GM19238 (cell line): ENCODE data around the gene KRTAP13-2.

ENCODE experiments used
- DNase-seq: peaks from one replicate; pipeline ENCODE4 v3.0.0; 2011; ENCODE audit warnings: low spot score; ENCODE audit not compliant: insufficient read length

Gene KRTAP13-2, protein sequence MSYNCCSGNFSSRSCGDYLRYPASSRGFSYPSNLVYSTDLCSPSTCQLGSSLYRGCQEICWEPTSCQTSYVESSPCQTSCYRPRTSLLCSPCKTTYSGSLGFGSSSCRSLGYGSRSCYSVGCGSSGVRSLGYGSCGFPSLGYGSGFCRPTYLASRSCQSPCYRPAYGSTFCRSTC

DNA sequence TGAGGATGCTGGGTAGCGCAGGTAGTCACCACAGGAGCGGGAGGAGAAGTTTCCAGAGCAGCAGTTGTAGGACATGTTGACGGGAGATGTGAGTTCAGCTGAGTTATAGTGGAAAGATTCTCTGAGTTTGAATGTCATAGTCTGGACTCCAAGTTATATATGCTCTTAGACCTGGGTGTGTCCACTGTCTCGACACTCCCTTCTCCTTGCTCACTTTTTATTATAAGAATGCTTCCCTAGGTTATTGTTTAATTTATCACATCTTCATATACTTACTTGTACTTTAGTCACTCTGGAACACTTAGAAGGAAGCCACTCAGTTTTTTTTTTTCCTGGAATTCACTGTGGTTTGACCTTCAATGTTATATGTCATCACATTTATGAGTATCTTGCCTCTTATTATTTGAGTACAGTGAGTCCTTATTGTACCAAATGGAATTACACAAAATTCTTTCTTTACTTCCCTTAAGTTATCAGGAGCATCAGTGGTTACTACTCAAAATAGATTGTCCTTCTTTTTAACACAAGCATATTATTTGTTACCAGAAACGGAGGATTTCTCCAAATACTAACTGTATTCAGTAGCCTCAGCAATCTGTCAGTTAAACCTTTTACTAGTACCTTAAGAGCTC is at the start of gene KRTAP13-2:
KRTAP13-2 (minus strand) TSS at position 133 of the 632 bp plus-strand sequence; CDS start at position 75, 58 bp downstream.
- no peak for DNase-seq

DNA sequence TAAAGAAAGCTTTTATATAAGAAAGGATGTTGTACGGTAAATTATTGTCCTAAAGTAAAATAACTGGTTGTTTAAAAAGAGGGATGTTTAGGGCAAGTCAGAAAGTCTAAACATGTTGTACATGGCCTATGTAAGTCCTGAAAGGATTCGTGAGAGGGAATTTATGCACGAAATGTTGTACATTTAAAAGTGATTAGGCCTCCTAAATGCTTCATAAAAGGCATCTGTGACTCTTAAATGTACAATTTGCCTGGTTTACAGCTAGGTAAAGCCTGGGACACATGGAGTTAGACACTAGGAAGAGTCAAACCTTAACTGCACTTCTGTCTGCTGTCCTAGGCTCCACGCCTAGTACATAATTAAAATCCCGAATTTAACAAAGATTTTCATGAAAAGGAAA is 43.9 kb upstream of the KRTAP13-2 start:
- no peak for DNase-seq

DNA sequence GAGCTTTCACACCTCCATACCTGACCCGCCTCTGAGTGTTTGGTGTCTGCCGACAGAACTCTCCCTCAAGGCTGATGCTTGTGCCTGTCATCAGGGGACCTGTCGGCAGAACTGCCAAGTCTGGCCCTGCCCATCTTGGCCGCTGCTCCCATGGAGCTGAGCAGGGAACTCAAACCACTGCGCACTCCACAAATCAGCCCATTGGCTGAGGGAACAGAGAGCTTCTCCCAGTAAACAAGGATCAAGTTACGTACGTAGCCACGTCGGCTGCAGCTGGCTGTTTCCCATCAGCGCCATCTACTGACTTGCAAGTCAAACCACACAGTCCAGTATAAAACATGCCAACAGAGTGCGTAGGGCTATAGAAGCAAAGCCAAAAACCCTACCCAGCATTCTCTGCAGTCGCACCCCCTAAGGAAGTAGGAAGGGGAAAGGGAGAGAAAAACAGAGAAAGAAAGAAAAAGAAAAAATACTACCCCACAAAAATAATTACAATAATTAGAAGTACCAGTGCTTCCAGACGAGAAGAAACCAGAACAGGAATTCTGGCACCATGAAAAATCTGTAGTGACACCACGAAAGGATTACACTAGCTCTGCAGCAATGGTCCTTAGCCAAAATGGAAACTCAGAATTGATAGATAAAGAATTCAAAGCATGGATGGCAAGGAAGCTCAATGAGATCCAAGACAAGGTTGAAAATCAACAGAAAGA is 36.9 kb upstream of the KRTAP13-2 start:
- DNase-seq = no peak

GRCh38 chr21:30395731-30396130 is 23.7 kb upstream of the KRTAP13-2 start, which contains the start of gene KRTAP13-1:
Gene KRTAP13-1 (plus strand): TSS chr21:30396031. CDS start chr21:30396087, 56 bp downstream.
- DNase-seq = no peak

DNA sequence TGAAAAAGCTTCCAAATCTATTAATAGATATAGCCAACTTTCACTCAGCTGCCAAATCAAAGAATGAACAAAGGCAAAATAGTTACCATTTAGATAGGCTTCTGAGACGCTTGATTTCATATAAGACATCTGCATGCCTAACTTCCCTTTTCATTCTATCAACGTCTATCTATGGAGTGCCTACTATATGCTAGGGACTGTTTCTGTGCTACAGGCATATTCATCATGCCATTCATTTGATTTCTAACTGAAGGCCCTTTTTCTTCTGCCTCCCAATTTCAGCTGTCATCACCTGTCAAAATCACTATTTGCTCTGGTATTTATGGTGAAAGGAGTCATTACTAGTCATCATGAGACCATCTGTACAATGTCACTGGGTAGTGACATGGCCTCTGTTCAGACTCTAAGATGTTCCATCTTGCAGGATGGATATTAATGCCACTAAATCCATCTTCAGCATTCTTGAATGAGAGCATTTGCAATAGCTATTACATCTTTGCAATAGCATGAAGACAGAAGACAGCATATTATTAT is 19.5 kb upstream of the KRTAP13-2 start:
- no peak for DNase-seq

DNA sequence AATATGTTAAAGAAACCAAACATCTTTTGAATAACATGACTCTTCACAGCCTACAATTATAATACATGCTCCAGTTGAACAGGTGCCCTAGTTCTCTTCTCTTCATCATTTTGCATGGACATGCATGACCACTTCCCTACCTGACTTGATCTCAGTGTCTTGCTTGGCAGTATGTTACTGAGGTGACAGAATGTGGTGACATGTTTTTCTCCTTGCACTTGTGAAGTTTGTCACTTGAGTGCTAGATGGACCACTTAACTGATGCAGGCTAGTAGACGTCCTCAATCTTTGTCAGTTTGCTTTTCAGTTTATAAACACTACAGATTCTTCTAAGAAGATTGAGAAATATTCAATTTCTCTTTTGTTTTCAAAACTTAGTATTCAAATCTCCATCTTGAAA is 10.1 kb upstream of the KRTAP13-2 start:
- DNase-seq = no peak

DNA sequence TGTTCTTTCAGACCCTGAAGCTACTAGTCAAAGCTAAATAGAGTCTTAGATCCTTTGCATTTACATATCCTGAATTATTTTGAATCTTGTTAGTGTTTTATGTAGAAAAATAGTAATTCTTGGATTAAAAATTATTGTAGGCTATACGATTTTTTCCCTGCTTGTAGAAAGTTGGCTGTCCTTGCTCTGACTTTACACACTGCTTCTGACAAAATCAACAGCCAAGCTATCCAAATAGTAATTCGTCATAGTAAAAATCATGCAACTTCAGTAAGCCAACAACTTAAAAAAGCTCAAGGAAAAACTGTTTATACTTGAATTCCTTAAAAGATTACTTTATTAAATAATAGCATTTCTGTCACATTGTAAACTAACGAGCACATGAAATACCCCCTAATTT is 16.2 kb downstream of the KRTAP13-2 start:
- no peak for DNase-seq

DNA sequence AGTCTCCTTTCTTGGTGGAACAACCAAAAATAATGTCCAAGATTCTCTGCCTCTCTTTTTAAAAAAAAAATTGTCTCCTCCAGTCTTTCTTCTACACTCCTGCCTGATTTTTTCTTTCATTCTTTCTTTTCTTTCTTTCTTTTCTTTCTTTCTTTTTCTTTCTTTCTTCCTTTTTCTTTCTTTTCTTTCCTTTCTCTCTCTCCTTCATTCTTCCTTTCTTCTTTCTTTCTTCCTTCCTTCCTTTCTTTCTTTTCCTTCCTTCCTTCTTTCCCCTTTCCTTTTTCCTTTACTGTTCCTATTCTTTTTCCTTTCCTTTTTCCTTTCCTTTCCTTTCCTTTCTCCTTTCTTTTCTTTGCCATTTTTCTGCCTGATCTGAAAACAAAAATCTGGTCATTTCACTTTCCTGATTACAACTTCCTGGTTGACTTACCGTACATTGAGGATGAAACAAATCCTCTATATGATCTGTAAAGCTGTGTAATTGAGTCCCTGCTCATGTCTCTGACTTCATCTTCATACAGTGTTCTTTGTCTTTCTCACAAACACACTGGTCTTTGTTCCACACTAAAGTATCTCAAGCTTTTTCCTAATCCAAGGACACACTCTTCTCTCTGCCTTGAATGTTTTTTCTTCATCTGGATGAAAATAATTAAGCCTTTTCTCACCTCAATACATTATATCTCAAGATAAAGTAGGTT is 17.6 kb downstream of the KRTAP13-2 start:
- no peak for DNase-seq

DNA sequence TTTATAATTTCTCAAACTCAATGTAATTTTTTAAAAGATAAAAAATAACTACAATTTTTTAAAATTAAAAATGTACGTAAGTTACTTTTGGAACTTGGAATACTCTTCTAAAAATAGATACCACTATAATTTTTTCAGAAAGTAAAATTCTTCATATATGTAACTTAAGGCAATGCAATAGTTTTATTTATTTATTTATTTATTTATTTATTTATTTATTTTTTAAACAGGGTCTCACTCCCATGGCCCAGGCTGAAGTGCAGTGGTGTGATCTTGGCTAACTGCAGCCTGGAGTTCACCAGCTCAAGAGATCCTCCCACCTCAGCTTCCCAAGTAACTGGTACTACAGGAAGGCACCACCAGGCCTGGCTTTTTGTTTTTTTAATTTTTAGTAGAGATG is 20.5 kb downstream of the KRTAP13-2 start:
- no peak for DNase-seq

DNA sequence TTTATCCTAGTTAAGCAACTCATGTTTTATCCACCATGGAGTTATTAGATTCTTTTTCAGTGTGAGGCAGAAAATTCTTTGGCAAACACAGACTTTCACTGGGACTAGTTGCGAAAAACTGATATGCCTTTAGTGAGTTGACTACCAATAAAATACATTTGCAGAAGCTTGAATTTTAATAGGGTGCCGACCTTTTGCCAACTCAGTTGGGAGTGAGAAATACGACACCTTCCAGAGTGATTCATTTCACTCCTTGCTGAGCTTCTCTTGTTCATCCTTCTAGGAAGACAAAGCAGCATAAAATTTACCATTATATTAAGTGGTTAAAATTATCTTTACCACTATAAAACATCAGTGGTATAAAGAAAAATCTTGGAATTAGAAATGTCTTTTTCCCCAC is 22.5 kb downstream of the KRTAP13-2 start:
- DNase-seq = no peak

DNA sequence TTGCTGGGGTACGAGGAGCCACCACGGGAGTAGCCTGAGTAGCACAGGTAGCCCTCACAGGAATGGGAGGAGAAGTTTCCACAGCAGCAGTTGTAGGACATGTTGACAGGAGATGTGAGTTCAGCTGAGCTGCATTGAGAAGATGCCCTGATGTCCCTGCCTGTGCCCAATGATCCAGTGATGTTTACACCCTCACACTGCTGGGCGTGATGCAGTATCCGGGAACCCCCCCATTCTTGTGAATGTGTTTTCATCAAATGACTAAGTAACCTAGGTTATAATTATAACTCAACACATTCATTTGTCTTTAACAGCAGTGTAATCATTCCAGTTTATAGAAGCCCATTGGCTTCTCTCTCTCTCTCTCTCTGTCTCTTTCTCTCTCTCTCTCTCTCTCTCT is 23.6 kb downstream of the KRTAP13-2 start, which contains the start of gene KRTAP23-1:
KRTAP23-1 (minus strand) TSS at position 101 of the 400 bp plus-strand sequence; CDS start at position 101, 0 bp downstream.
- DNase-seq = no peak

DNA sequence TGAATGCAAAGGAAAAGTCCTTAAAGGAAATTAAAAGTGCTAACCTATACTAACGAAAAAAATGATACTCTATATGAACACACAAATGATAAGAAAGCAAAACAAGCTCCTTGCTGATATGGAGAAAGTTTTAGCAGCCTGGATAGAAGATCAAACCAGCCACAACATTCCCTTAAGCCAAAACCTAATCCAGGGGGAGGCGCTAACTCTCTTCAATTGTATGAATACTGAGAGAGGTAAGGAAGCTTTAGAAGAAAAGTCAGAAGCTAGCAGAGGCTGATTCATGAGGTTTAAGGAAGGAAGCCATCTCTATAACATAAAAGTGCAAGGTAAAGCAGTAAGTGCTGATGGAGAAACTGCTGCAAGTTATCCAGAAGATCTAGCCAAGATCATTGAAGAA is 27.1 kb downstream of the KRTAP13-2 start:
- no peak for DNase-seq

DNA sequence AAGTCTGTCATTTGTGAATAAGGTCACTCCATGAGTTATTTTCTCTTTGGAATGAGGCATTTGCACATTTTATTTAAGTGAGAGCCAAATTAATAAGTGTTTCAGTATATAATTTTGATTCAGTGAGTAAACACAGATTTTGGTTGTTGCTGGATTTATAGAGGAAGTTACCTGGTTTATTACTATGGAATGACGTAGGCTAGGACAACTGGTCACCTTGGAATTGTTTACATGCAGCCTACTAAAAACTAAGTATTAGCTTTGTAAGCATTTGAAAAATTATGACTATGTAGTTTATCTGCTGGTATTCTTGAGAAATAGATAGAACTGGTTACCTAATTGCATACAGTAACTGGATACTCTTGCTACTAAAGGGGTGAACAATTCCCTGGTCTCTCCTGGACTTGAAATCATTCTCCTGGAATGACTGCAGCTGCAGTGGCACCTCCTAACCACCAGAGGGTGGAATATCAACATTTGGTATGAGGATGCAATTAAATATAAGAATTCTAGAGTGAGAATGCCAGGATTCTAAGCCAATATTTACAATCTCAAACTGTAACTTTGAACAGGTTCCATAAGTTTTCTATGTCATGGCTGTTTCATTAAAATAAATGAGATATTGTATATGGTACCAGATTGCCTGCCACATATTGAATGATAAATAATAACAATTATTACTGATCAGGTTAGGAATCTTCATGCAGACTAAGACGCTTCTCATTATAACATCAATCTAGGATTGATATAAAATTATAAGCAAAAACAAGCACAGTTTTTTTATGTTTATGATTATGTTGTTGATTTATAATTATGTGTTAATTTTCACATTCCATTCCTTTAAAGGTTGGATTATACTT is 31.1 kb downstream of the KRTAP13-2 start:
- DNase-seq = peak; percentile 2

GRCh38 chr21:30338717-30339116 is 33.4 kb downstream of the KRTAP13-2 start:
- DNase-seq = no peak

GRCh38 chr21:30337772-30338171 is 34.3 kb downstream of the KRTAP13-2 start:
- DNase-seq = no peak

DNA sequence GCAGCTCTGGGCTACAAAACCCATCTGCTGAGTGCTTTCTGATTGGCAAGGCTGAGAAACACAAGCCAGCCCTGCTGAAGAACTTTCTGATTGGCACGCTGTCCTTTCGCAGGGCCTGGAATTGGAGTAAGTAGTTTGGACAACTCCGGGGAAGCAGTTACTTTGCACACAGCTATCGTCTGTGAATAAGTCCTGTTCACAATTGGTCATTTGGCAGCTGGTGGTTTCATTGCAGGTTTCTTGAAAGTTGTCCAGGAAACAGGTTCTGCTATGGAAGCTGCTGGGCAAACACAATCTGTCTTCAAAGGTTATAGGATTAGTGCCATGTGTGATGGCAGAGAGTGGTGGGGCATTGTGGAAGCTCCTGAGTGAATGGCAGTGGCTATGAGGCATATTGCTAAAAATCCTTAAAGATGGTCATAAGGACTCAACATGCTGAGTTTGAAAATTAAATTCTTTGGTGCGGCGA is 34.8 kb downstream of the KRTAP13-2 start, which contains the start of gene KRTAP27-1:
KRTAP27-1 (minus strand) TSS at position 419 of the 469 bp plus-strand sequence; CDS start at position 393, 26 bp downstream.
- DNase-seq = no peak

DNA sequence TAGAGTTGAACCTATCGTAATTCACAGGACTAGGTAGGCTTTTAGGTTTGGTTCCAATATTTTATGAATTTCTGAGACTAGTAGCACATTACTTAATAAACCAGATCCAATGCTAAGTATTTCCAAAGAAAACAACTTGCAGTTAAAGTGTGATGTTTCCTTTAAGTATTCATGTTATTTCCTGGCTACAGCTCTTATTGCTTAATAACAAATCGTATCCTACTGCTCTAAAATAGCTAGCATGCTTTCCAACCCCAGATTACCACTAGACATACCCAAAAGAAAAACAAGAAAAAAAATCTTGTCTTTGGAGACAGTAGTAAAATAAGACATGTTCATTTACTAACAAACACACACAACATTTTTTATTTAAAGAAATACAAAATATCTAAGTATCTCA is 35.5 kb downstream of the KRTAP13-2 start:
- no peak for DNase-seq

GRCh38 chr21:30333736-30334135 is 38.3 kb downstream of the KRTAP13-2 start:
- no peak for DNase-seq

- DNase-seq = no peak
These were observed 39.4 kb downstream of the KRTAP13-2 start for GRCh38 chr21:30332681-30333080.

DNA sequence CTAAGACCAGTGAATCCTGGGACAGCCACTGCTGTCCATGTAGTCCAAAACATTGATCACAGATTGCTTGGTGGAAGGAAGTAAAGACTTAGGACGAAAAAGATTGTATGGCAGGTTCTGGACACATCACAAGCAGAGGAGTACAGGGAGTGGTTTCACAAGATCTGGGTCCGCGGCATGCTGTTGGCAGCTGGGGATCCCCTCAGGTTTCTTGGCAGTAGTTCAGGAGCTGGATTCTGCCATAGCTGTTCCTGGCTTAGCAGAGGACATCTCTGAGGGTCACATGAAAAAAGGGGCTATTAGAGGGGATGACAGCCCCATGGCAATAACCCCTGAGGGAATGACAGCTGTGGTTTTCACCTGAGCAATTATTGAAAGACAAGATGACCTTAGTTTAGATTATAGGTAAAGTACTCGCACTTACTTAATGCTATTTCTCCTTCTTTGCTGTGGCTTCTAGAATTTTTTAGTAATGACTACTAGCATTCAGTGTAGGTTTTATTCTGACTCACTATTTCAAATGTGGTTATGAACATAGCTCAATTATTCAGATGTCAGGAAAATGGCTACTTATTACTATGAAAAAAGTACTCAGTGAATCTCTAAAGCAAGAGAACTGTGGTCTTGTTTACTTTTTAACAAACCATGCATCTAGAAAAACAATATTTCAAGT is 42.7 kb downstream of the KRTAP13-2 start:
- DNase-seq = no peak
